Osteoblast (primary cell): ENCODE data around the gene RALB. TPM values are rescaled to one million over a fixed set of nuclear protein-coding genes. Genes with fewer than 3 reads are reported as not detected.
"Not testable (repeated sequence)": the region's sequence is repeated elsewhere in the genome, so short reads cannot be mapped to it uniquely, and the experiment has no call there.

Experiments used
- DNase-seq: peaks from one replicate; pipeline ENCODE4 v3.0.0; 2011; ENCODE audit warnings: low spot score, mixed read lengths; ENCODE audit not compliant: insufficient read length; ENCODE audit errors: missing footprints
- H2AFZ ChIP-seq: 2 replicates; pipeline ENCODE4 v1.6.0; 2011; ENCODE audit warnings: mild to moderate bottlenecking, low read length
- H3K27ac ChIP-seq: 2 replicates; pipeline ENCODE4 v1.5.1; 2011; ENCODE audit warnings: mild to moderate bottlenecking, low read depth, low read length, moderate library complexity
- H3K27me3 ChIP-seq: 2 replicates; pipeline ENCODE4 v1.6.0; 2012; ENCODE audit warnings: mild to moderate bottlenecking, control low read depth, inconsistent platforms, low read length, moderate library complexity; ENCODE audit not compliant: insufficient read depth
- H3K36me3 ChIP-seq: 2 replicates; pipeline ENCODE4 v1.5.1; 2011; ENCODE audit warnings: mild to moderate bottlenecking, low read length, control low read depth, moderate library complexity; ENCODE audit not compliant: insufficient read depth
- H3K4me1 ChIP-seq: 2 replicates; pipeline ENCODE4 v1.5.1; 2011; ENCODE audit warnings: mild to moderate bottlenecking, low read length, control low read depth, moderate library complexity; ENCODE audit not compliant: insufficient read depth
- H3K4me2 ChIP-seq: 2 replicates; pipeline ENCODE4 v1.6.0; 2011; ENCODE audit warnings: mild to moderate bottlenecking, low read length; ENCODE audit not compliant: insufficient read depth
- H3K4me3 ChIP-seq: fragments of 200-600 bp; sonication (generic); 3 replicates; pipeline ENCODE4 v1.5.1; 2012; ENCODE audit warnings: mild to moderate bottlenecking, low read length, inconsistent platforms; ENCODE audit not compliant: insufficient read depth
- H3K79me2 ChIP-seq: 2 replicates; pipeline ENCODE4 v1.6.0; 2012; ENCODE audit warnings: mild to moderate bottlenecking, low read length, control low read depth, inconsistent platforms; ENCODE audit not compliant: insufficient read depth
- H3K9me3 ChIP-seq: 2 replicates; pipeline ENCODE4 v1.5.1; 2011; ENCODE audit warnings: low read depth, low read length, control low read depth
- H4K20me1 ChIP-seq: 2 replicates; pipeline ENCODE4 v1.6.0; 2012; ENCODE audit warnings: mild to moderate bottlenecking, low read length, control low read depth; ENCODE audit not compliant: insufficient read depth
- CTCF ChIP-seq: IDR thresholded peaks from 2 replicates; pipeline ENCODE4 v1.5.1; 2011; ENCODE audit warnings: mild to moderate bottlenecking, low read depth, low read length, moderate library complexity; ENCODE audit errors: extremely low read depth
- total RNA-seq: library from RNA; depleted of rRNA; stranded (reverse); fragments of >200 nt; gene quantifications from 2 replicates; pipeline ENCODE4 v1.2.3, GENCODE V29; 2012

Gene RALB
- total RNA-seq, 1 donor, result 48.5 TPM

GRCh38 chr2:120258196-120258595, 5.5 kb downstream of the RALB start:
- Histone ChIP-seq H4K20me1 (peaks cover 74% of the 10 kb centered on the region), H3K27me3 (no peaks in the 10 kb centered on the region), H3K4me3 (no peak overlapping the region), H3K9me3 (no peaks in the 10 kb centered on the region), H3K36me3 (no peaks in the 10 kb centered on the region), H3K27ac (no peak overlapping the region), H3K79me2 (peaks cover 88% of the 10 kb centered on the region), H3K4me1 (peaks cover 17% of the 10 kb centered on the region), H3K4me2 (no peak overlapping the region), H2AFZ (no peak overlapping the region)
- no peak for DNase-seq
- no peak for TF ChIP-seq CTCF

- H3K27ac ChIP-seq, H2AFZ ChIP-seq, DNase-seq, H3K4me2 ChIP-seq, H3K9me3 ChIP-seq, H3K4me1 ChIP-seq, H3K36me3 ChIP-seq, H3K4me3 ChIP-seq, H3K27me3 ChIP-seq: not testable (repeated sequence)
- Histone ChIP-seq H4K20me1 (peaks cover 64% of the 10 kb centered on the region), H3K79me2 (peaks cover 85% of the 10 kb centered on the region)
These were observed 7.3 kb downstream of the RALB start for GRCh38 chr2:120259939-120260338.

GRCh38 chr2:120260736-120261135, 8.1 kb downstream of the RALB start:
- no peaks in the 10 kb centered on the region for H3K36me3 ChIP-seq
- peaks cover 64% of the 10 kb centered on the region for H4K20me1 ChIP-seq
- DNase-seq, result no peak
- no peaks in the 10 kb centered on the region for H3K9me3 ChIP-seq
- peaks cover 7% of the 10 kb centered on the region for H3K4me1 ChIP-seq
- no peak overlapping the region for H2AFZ ChIP-seq
- no peak overlapping the region for H3K4me2 ChIP-seq
- no peak overlapping the region for H3K27ac ChIP-seq
- H3K4me3 ChIP-seq, result no peak overlapping the region
- H3K79me2 ChIP-seq, result peaks cover 85% of the 10 kb centered on the region
- TF ChIP-seq CTCF, result no peak
- no peaks in the 10 kb centered on the region for H3K27me3 ChIP-seq

DNA sequence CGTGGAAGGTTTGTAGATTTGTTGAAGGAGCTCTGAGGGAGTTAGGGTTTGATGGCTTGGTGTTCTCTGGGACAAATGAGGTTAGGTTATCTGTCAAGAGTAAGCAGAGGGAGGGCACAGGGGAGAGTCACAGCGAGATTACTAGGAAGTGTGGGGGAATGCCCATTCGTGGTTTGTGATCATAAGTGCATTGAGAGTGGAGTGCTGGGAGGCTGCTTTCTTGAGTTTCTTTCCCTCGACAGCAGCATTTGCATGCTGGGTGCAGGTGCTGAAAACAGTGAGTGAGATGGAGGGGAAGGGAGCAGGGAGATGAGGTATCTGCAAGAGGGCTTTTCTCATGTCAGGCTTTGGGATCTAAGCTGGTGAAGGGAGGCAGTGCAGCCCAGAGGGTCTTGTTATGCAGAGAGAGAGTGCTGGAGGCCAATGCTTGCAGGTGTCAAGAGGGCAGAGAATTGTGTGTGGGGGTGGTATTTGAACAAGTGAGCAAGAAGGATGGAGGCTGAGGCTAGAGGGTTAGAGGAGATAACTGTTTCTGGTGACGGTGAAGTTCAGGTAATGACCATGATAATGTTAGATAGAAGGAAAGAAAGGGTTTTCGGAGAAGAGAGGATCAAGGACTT, 8.8 kb downstream of the RALB start:
- Histone ChIP-seq H3K9me3 (no peaks in the 10 kb centered on the region), H3K27ac (no peak overlapping the region), H3K36me3 (no peaks in the 10 kb centered on the region), H2AFZ (no peak overlapping the region), H3K4me2 (no peak overlapping the region), H4K20me1 (peaks cover 60% of the 10 kb centered on the region), H3K79me2 (peaks cover 84% of the 10 kb centered on the region), H3K4me3 (no peak overlapping the region), H3K27me3 (no peaks in the 10 kb centered on the region), H3K4me1 (peaks cover 7% of the 10 kb centered on the region)
- no peak for TF ChIP-seq CTCF
- DNase-seq, result no peak
